ENCODE results near the gene FBXO27.

- TF ChIP-seq CTCF (IDR thresholded peaks at IDR 0.05 in 8 of 11, conservative IDR thresholded peaks at IDR 0.05 in 3 of 11) = no peak
- no peak for TF ChIP-seq POLR2A (IDR thresholded peaks at IDR 0.05)
Measured at GRCh38 chr19:39060171-39060570, 27.8 kb upstream of the FBXO27 start.
